Adrenal gland (tissue), 5 donors: Measurements from ENCODE around the gene EIF1AX.

ENCODE experiments used
- CTCF ChIP-seq, 6 experiments: fragments of 450-650 bp in 4 of 6; fragments of 200-600 bp in 2 of 6; sonication (generic) in 1 of 6; IDR thresholded peaks; 1 replicate in 5 of 6; 2 replicates in 1 of 6; pipeline versions ENCODE4 v1.5.1 to v1.8.0; 2016 to 2021; ENCODE audit warnings: antibody characterized with exemption in 6 of 6, mild to moderate bottlenecking in 2 of 6, moderate library complexity in 1 of 6
- POLR2A ChIP-seq, 2 donors: fragments of 450-650 bp; IDR thresholded peaks; one replicate each; pipeline ENCODE4 v1.6.1; 2017; ENCODE audit warnings: antibody characterized with exemption in 2 of 2, mild to moderate bottlenecking in 2 of 2, moderate library complexity in 1 of 2
- donor health status: DM: no; HTN: no; CAD: no.

DNA sequence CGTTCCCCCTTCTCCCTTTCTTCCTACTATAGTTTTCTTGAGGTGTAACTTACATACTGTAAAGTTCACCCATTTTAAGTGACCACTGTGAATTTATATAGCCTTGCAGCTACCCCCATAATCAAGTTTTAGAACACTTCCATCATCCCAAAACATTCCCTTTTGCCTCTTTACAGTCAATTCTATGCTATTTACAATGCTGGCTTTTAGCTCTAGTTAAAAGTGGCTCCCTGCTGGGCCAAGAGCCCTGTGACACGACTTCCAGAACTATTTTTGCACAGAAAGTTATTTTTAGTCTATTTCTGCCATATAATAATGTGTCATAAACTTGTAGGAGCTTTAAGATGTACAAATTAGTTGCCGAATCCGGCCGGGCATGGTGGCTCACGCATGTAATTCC, 51.8 kb downstream of the EIF1AX start:
- TF ChIP-seq POLR2A (IDR thresholded peaks at IDR 0.05) (no peak), CTCF (IDR thresholded peaks at IDR 0.05) (no peak)
